Activated CD4-positive, alpha-beta T cell treated with anti-CD3 and anti-CD28 coated beads, Interleukin-10, Interleukin-2, amounts not matched to agents 100 ng/mL and 50 ng/mL, durations not matched to agents 16 hours and 8 hours (primary cell): Measurements from ENCODE around the gene CLDND2.

Source experiments
- DNase-seq: peaks from one replicate; pipeline ENCODE4 v3.0.0-alpha.2; 2020

CLDND2 gene

DNA sequence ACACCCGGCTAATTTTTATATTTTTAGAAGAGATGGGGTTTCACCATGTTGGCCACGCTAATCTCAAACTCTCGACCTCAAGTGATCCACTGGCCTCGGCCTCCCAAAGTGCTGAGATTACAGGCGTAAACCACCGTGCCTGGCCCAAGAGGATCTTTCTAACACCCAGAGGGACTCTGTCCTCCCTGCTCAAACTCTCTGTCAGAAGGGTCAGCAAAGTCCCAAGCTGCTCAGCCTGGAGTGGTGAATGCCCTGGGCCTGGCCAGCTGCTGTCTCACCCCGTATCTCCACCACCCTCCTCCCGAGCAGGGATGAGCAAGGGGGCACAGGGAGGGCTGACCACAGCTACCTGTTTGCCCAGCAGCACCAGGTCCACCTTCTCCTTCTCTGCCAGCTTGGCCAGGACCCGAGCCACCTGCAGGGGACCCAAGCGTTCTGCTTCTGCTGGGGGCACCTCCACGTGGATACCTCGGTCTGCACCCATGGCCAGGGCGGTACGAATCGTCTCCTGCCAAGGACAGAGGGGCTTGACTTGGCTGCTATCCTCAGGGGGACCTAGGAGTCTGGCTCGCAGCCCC is 15.9 kb downstream of the CLDND2 start:
- no peak for DNase-seq

DNA sequence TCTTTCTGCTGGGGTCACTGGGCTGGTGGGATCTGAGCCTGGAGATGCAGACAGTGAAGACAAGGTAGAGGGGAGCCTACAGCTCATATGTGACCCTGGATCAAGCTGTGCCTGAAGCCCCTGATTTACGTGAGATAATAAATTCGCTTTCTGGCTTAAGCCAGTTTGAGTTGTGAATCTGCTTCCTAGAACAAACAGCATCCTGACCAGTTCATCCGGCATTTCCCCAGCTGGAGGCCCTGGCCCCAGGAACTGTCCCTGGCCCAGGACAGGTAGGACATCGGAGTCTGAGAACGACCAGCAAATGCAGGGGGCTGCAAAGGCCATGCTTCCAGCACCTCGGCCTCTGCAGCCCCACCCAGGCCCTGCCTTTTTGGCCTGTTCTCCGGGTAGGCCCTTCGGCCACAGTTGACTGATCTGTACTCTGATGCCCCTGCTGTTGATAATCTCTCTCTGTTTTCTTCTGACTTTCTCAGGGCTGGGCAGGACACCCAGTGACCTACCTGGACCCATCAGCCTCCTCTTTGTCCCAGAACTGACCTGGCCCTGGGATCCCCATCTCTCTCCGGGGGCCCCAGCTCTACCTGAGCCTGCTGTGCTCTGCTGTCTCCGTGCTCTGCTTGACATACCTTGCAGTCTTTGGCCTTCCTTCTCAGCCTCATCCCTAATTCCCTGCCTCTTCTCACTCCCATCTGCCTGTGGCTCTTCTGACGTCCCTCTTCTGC is 17.4 kb downstream of the CLDND2 start:
- no peak for DNase-seq

DNA sequence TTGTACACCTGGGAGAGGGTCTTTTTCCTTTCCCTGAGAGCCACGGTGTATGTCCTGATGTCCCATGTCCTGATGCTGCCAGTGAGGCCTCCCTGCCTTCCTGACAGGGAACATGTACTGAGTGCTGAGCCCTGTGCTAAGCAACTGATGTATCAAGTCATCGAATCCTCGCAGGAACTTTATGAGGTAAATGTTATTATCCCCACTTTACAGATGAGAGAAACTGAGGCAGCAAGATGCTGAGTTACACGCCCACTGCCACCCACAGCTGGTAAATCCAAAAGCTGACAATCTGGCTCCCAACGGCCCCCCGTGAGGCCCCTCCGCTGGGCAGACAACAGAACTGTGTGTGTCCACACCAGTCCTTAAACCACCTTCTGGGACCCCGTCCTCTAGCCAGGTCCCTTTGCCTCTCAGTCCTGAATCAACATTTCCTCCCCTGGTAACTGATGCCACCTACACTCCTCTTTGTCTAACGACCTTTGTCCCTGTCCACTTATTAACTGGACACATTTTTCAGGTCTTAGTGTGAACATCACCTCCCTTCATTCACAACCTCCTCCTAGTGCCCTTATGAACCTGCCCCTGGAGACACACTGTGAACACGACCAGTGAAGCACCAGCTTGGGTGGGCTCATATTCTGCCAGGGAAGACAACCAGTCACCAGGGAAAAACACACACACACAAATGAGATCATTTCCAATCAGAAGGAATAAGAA is 21.4 kb downstream of the CLDND2 start:
- no peak for DNase-seq

DNA sequence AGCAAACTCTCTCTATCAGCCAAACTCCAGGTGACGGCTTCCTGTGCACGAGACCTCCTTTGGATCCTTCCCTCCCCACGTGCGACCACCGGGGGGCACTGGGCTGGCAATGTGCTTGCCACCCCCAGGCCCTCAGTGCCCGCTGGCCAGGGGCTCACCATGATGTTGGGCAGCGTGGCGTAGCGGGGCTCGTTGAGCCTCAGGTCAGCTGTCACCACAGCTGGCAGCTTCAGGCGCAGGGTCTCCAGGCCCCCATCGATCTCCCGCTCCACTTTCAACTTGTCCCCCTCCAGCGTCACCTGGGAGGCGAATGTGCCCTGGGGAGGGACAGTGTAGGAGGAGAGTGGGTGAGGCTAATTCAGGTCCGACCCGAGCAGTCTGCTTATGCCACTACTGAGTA is 22.1 kb downstream of the CLDND2 start:
- no peak for DNase-seq

DNA sequence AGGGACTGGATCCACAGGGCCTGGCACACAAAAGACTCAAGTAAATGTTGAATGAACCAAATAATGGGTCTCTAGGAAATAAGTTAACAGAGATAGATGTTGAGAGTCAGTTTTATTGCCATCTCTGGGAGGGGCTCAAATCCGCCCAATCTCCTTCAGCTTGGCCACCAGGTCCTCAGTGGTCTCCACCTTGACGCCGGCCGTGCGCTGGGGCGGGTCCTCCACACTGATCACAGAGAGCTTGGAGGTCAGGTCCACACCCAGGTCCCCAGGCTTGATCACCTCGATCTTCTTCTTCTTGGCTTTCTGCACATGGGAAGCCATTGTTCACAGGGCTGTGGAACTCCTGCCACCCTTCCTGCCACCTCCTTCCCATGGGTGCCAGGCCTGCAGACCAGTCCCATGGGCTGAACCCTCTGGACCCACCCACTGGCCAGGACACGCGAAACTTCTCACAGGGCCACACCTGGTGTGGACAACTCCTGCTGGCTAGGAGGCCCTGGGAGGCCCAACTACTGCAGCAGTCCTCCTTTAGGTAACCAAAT is 23.7 kb downstream of the CLDND2 start:
- DNase-seq: no peak

DNA sequence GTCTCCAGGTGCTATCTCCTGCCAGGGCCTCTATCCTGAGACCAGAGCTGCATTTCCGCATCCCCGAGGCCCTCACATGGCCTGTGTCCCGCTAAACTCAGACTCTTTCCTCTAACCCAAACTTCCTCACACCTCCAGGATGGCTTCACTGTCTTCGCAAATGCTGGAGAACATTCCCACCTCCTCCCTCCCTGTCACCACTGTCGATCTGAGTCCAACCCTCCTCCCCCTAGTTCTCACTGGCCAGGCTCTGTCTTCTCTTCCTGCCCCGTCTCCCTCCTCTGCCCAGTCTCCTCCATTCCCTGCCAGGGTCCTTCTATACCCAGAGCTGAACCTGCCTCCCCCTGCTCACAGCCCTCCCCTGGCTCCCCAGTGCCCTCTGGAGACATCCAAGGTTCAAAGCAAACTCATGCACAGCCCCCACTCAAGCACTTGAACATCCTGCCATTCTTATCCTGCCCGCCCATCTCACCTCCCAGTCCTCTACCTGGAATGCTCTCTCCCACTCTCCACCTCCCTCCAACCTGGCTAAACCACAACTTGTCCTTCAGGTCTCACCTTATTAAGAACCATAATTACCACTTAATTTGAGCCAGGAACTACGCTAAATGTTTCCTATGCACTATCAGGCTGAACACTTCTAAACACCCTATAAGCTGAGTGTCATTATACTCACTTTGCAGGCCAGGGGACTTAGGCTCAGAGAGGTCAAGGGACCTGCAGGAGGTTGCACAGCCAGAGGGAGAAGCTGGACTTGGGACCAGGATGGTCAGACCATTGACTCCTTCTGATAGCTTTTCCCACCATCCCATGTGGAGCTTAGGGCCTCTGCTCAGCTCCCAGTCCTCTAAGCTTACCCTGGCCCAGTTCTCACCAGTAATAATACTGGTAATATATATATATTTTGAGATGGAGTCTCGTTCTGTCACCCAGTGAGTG is 25.9 kb downstream of the CLDND2 start:
- no peak for DNase-seq

DNA sequence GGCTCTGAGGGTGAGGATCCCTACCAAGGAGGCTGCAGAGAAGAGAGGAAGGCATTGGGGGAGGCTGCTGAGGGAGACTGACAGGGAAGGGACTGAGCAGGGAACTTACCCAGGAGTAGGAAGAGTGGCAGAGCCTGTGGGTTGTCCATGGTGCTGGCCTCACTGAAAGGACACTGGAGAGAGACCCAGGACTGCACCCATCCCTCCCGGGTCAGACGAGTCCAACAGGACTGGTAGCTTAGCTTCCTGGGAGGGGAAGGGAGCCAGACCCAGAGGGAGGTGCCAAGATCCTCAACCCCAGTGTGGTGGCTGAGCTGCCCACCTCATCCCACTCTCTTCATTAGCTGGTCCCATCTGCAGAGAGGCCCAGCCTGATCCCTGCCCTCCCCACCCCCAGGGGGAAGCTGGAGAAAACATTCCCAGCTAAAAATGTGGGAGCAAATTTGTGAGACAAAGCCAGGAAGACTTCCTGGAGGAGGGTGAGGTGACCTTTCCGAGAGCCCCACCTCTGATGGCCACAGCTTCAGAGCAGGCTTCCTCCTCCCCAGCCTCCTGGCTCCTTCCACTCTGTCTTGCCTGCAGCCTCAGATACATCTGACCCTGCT is 26.7 kb downstream of the CLDND2 start, which contains the start of gene VSIG10L:
VSIG10L (minus strand) TSS at position 164 of the 605 bp plus-strand sequence; CDS start at position 149, 15 bp downstream.
- DNase-seq: no peak

DNA sequence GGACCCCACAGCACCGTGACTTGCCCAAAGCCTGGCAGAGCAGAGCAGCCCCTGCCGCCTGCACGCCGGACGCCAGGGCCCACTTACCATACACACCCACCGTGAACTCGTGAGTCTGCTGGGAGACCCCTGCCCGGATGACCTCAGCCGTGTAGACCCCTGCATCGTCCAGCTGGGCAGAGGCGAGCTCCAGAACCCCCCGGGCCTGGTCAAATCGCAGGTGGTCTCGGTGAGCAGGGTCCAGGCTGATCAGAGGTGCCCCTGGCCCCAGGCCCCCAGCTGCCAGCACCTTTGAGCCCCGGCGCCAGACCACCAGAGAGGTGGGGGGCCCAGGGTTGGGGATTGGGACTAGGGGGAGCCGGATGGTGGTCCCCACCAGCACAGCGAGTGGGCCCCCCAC is 27.7 kb downstream of the CLDND2 start:
- no peak for DNase-seq

DNA sequence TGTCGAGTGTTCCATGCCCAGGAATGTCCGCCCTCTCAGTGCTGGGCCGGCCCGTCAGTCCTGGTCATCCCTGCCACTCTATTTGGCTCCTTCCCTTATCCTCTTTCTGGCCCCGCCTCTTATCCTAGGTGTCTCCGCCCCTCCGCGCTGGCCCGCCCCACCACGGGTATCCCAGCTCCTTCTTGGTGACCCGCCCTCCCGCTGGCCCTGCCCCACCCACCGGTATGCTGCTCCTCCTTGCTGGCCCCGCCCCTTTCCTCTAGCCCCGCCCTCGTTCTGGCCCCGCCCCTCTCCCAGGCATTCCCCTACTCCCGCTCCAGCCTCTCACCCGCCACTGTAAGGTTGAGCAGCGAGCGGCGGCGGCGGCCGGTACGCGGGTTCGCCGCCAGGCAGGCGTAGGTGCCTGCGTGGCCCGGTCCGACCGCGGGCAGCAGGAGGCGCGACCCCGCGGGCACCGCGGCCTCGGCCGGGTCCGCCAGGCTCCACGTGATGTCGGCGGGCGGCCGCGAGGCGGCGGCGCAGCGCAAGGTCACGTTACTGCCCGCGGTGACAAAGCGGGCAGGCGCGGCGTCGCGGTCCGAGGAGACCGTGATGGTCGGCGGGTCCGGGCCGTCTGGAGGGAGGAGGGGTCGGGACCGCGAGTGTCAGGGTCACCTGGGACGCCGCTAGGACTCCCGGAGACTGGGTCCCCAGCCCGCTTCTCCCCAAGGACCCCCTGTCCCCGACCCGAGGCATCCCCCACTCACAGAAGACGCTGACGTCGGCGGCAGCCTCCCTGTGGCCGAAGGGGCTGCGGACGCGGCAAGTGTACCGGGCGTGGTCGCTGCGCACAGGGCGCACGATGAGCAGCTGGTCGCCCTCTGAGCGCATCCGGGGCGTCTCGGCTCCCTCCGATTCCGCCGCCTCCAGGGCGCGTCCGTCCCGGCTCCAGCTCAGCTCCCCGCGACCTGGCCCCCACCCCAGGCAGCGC is 28.8 kb downstream of the CLDND2 start:
- DNase-seq: peak; percentile 97

DNA sequence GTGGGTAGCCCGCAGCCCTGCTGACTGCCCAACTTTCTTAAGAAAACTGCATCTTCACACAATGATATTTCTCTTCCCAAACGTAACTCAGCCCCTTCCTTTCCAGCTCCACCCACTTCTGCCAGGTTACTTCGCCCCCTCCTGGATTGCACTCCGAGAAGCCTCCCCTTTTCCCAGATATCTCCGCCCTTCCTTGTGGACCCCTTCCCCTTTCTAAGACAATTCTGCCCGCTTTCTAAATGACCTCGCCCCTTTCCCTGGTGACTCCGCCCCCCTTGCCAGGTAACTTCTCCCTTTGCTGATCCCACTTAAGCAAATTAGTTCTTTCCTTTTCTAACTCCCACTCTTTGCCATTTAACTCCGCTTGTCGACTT is 29.5 kb downstream of the CLDND2 start:
- DNase-seq: peak; percentile 17

DNA sequence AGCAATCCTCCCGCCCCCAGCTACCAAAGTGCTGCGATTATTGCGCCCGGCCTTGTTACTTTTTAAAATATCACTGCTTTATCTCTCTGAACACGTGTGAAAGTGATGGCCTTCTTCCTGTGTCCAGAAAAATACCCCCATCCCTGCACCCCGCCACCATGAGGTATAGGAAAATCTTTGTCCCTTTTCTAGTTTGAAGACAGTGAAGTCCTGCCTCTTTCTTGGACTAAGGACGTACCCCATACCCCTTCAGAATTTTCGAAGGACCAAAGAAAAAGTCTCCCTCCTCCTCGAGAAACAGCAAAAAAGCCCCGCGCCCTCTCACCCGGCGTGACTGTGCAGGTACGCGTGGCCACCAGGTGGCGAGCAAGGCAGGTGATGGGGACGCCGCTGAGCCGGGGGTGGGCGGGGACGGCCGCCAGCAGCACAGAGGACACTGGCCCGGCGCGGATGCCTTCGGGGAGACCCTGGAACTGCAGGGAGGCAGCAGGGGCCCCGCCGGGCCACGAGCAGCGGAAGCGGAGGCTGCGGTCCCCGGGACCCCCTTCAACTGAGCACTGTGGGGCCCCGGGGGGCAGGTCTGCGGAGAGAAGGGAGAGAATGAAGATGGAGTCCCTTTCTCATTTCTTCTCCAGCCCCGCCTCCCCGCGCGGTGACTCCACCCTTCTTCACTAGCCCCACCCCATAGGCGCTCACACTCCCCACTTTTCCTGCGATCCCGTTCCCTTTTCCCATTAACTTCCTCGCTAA is 30.1 kb downstream of the CLDND2 start:
- peak; percentile 88 for DNase-seq

DNA sequence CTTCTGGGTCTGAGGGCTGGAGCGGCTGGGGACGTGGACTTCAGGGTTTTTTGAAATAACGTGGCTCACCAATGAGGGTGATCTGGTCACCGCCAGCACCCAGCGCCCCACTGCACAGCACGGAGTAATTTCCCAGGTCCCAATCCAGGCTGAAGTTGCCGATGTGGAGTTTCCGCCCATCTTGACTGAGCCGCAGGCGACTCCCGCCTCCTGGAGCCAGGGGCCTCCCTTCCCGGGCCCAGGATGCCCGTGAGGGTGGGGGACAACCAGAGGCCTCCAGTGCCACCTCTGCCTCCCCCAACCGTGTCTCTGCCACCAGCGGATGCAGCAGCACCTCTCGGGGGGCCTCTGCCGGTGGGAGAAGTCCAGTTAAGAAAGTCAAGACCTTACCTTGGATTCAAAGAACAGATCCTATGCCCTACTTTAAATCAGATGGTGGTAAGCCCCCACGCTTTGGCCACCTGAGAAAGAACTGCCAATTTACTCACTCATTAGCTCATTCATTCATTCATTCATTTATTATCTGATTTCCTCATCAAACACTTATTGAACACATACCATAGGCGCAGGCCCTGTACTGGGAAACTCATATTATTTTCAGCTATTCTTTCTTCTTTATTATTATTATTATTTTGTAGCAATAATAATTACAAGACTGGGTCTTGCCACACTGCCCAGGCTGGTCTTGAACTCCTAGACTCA is 30.8 kb downstream of the CLDND2 start:
- no peak for DNase-seq

DNA sequence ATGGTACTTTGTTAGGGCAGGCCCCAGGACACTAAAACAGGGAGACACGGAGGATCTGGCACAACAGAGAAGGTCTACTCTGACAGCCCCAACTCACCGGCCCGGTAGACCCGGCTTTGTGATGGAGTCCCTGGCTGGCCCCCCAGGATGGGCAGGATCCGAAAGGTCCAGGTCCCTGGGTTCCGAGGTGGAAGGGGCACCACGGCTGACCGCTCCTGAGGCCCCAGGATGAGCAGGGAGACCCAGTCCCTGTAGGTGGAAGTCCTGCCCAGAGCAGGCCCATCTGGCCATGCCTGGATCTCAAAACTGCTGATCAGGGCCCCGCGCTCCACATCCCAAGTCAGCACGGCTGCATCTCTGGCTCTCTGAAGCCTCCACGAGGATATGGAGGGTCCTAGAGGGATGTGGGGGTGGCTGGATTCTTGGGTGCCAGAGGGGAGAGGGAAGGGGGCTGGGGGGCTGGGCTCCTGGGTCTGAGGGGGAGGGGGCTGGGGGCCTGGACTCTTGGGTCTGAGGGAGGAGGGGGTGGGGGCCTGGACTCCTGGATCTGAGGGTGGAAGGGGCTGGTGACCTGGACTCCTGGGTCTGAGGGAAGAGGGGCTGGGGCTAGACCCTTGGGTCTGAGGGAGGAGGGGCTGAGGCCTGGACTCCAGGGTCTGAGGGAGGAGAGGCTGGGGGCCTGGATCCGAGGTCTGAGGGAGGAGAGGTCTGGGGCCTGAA is 31.5 kb downstream of the CLDND2 start:
- DNase-seq: no peak

DNA sequence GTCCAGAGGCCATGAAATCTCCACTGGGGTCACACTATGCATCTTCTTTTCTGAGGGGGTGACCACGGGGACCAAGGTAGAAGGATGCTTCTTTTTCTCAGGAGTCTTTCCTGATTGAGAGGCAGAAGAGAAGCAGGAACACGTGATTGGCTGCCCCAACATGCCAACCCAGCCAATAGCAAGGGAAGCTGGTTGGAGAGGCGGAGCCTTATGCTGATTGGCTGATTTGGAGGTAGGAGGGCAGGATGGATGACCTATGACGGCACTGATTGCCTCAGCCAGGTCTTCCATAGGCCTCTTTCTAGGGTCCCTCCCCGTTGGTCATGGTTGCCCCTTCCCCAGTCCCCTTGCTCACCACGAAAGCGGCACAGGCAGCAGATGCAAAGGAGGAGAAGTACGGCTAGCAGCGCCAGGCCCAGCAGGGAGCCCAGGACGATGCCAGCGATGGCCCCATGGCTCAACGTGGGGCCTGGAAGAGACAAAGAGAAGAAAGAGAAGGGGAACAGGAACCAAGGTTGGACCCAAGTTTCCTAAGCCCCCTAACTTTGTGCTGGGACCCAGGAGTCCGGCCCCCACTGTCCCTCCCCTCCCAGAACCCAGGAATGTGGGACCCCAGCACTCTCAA is 34.9 kb downstream of the CLDND2 start:
- DNase-seq: no peak

DNA sequence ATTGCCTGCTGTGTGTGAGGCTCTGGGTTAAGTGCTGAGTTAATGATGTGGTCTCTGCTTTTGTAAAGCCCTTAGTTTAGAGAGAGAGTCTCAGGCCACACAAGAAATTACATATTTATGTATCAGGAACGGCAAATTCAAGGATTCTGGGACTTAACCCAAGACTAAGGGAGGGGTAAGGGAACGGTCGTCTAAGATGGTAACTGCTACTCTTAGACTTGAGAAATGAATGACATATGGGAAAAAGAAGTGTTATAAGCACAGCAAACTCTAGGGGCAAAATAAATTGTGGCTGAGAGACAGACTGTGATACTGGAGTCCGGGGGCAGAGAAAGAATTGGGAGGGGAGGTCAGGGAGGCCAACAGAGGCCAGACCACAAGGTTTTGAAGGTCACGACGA is 37.1 kb downstream of the CLDND2 start:
- DNase-seq: no peak

DNA sequence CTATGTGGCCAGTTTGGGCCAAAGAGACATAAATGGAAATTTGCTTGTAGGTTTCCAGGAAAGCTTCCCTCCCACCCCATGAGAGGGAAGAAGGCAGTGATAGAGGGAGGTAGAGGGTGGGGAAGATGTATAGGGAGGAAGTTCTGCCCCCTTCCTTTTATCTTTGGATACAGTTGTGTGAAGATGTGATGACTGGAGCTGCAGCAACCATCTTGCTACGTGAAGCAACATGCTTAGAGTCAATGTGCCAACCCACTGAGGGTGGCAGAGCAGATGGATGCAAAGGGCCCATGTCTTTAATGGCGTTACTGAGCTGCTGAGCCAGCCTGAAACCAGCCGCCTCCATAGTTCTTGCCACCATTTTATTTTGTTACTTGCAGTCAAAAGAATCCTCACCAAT is 37.6 kb downstream of the CLDND2 start:
- DNase-seq: no peak

DNA sequence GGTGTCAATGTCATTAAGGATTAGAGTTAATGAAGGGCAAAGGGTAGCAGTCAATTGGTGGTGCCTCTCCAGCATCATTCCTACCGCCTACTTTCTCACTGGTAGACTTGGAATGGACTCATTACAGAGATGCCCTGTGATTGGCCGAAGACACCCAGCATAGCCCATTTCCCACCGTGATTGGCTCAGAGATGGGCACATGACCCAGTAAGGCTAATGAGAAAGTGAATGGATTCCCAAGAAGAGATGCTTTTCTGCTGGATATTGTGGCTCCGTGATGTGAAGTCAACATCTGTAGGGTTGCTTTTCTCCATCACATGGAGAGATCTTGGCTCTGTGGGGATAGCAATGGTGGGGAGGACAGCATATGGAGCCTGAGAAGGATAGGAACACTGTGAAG is 38.4 kb downstream of the CLDND2 start:
- DNase-seq: no peak

DNA sequence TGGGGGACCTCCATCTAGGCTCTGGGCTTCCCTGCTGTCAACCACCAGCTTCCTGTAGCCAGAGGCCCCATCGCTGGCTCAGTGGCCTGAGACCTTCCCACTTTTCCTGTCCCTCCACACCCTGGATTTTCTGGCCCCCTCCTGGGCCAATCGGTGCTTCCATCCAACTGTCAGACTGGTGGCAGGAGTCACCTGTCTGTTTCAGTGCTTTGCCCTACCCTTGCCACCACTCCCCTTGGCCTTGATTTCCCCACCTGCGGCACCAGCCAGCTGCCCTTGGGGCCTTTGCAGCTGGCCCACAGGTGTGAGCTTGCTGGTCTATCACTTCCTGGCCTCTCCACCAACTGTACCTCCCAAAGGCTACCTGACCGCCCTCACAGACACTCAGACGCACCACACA is 39.4 kb downstream of the CLDND2 start:
- no peak for DNase-seq
